Heart right ventricle (tissue), 16 donors: ENCODE data around the gene LOXL1. TPM values are rescaled to one million over a fixed set of nuclear protein-coding genes. Genes with fewer than 3 reads are reported as not detected.

Experiments used
- ATAC-seq, 8 donors: fragments of 200-7000 bp; cut with Tn5 transposase; one replicate each; pipeline ENCODE4 v1.9.1; 2020; ENCODE audit warnings: mild to moderate bottlenecking in 8 of 8, moderate library complexity in 8 of 8, moderate number of reproducible peaks in 1 of 8
- DNase-seq, 2 donors: peaks; one replicate each; pipeline ENCODE4 v3.0.0-alpha.2; 2020
- H3K27ac ChIP-seq, 10 donors: fragments of 200-600 bp; sonication (generic) in 2 of 10; one replicate each; pipeline versions ENCODE4 v1.5.0 to v1.8.0; 2020 to 2022; ENCODE audit warnings: mild to moderate bottlenecking in 3 of 10
- H3K27me3 ChIP-seq, 7 donors: fragments of 200-600 bp; one replicate each; pipeline ENCODE4 v1.8.0; 2021 to 2022; ENCODE audit warnings: mild to moderate bottlenecking in 2 of 7
- H3K36me3 ChIP-seq, 9 donors: fragments of 200-600 bp; sonication (generic) in 1 of 9; one replicate each; pipeline versions ENCODE4 v1.5.0 to v1.8.0; 2020 to 2022; ENCODE audit warnings: mild to moderate bottlenecking in 2 of 9
- H3K4me1 ChIP-seq, 9 donors: fragments of 200-600 bp; sonication (generic) in 1 of 9; one replicate each; pipeline versions ENCODE4 v1.5.0 to v1.8.0; 2020 to 2022; ENCODE audit warnings: mild to moderate bottlenecking in 4 of 9
- H3K4me3 ChIP-seq, 10 donors: fragments of 200-600 bp; sonication (generic) in 2 of 10; one replicate each; pipeline versions ENCODE4 v1.5.0 to v1.8.0; 2020 to 2022; ENCODE audit warnings: mild to moderate bottlenecking in 7 of 10, moderate library complexity in 2 of 10
- H3K9me3 ChIP-seq, 11 donors: fragments of 200-600 bp in 10 of 11; sonication (generic) in 2 of 11; one replicate each; pipeline versions ENCODE4 v1.5.0 to v1.8.0; 2013 to 2022; ENCODE audit warnings: mild to moderate bottlenecking in 2 of 11, control low read depth in 1 of 11, moderate library complexity in 1 of 11
- CTCF ChIP-seq, 9 donors: fragments of 200-600 bp; sonication (generic) in 2 of 9; IDR thresholded peaks; one replicate each; pipeline versions ENCODE4 v1.5.0 to v1.8.0; 2021 to 2022; ENCODE audit warnings: antibody characterized with exemption in 9 of 9, mild to moderate bottlenecking in 5 of 9, moderate library complexity in 1 of 9
- WGBS, 2 donors: extraction: QIAGEN DNeasy Blood & Tissue Kit; methylation state at CpG; one replicate each; pipeline ENCODE4 v1.1.7; 2013; ENCODE audit warnings: inconsistent platforms in 1 of 2; 5-methylcytosine and 5-hydroxymethylcytosine counted together
- intact Hi-C, 10 donors: fragments of 100-400 bp; cut with DNase I; formaldehyde crosslinking; loops; one replicate each; pipeline versions ENCODE4 v1.11.1 to v1.14.2; 2022
- polyA plus RNA-seq, 2 donors: library from polyadenylated mRNA; stranded (reverse); fragments of 200-250 nt; gene quantifications; one replicate each; pipeline ENCODE4 v1.2.3, GENCODE V29; 2013
- total RNA-seq, 10 donors: library from RNA; stranded (reverse); fragmentation: NEBNext Ultra II Directional in 3 of 10; extraction: Animal tissue kit (Norgen Biotek cat#: 25700) in 3 of 10; gene quantifications; one replicate each; pipeline versions ENCODE4 v1.2.1 to v1.2.4, GENCODE V29; 2021 to 2023
- donor health status: Arrhythmogenic right ventricular cardiomyopathy.
- donor health status: ischemic (EF 13 %, LVEDD 7.1; RV severe dilation, severe dysfunction).
- donor health status: healthy with polysubstance abuse.
- donor health status: DM: no; HTN: yes; CAD: no.
- donor health status: DM: no; HTN: no; CAD: no.
- donor health status: ischemic (EF 25% LVEDD 6.9; RV normal size, moderate dysfunction).
- donor health status: ischemic (EF 25% LVEDD 5.7; RV mildly dilated, moderate dysfunction).
- donor health status: healthy.
- donor health status: DM: yes; HTN: yes; CAD: no.
- donor health status: Ischemic cardiomyopathy.
- donor health status: ischemic (EF 35%, LVEDD 5.7; RV mildly dilated, moderate dysfunction).
- donor health status: nonischemic (EF 11% LVEDD 7.7; RV severe dilation, severe dysfunction).
- donor health status: DM: yes; HTN: yes; CAD: no.
- donor health status: PGD.
- donor health status: ischemic (EF 29% LVEDD 5.4; RV normal size, mild dysfunction).
- donor health status: nonischemic (EF 23%, LVEDD 6.1; RV moderate dilation, normal function).

LOXL1 gene
- total and polyA plus RNA-seq, 12 donors = 11.2 to 66.6 (median 27.8) TPM

GRCh38 chr15:73930790-73931281, 4.6 kb downstream of the LOXL1 start:
- WGBS, 2 donors = 77 to 78% methylated on average over 7 of the region's 7 CpGs
- DNase-seq (peak in 1 of 2 donors; percentile 57), ATAC-seq (peak in 3 of 8 donors; percentile 6 to 13 (median 8))
- Histone ChIP-seq H3K27ac (peak overlapping the region in 8 of 10 donors; percentile 3 to 95 (median 64)), H3K4me3 (no peak overlapping the region), H3K4me1 (peaks cover 8 to 88% (median 47%) of the 10 kb centered on the region in 9 donors), H3K27me3 (peaks cover 0 to 33% (median 3%) of the 10 kb centered on the region in 7 donors), H3K9me3 (no peaks in the 10 kb centered on the region), H3K36me3 (no peaks in the 10 kb centered on the region)
- intact Hi-C loops = no loop called here
- no peak for TF ChIP-seq CTCF (IDR thresholded peaks at IDR 0.05)

GRCh38 chr15:73931441-73931840, 5.2 kb downstream of the LOXL1 start:
- Histone ChIP-seq H3K4me1 (peaks cover 6 to 88% (median 46%) of the 10 kb centered on the region in 9 donors), H3K9me3 (no peaks in the 10 kb centered on the region), H3K27me3 (peaks cover 0 to 28% (median 3%) of the 10 kb centered on the region in 7 donors), H3K4me3 (no peak overlapping the region), H3K36me3 (no peaks in the 10 kb centered on the region), H3K27ac (peak overlapping the region in 6 of 10 donors; percentile 3 to 95 (median 71))
- TF ChIP-seq CTCF (IDR thresholded peaks at IDR 0.05) = no peak
- 53 to 71% methylated on average over 2 of the region's 2 CpGs for WGBS, 2 donors
- intact Hi-C loops = no loop called here
- ATAC-seq (no peak), DNase-seq (no peak)

- intact Hi-C loops = no loop called here
- peaks cover 6 to 93% (median 50%) of the 10 kb centered on the region in 9 donors for H3K4me1 ChIP-seq
- peak overlapping the region in 4 of 10 donors; percentile 5 to 95 (median 46) for H3K27ac ChIP-seq
Observed at GRCh38 chr15:73932381-73933191, 6.3 kb downstream of the LOXL1 start.

More at GRCh38 chr15:73932381-73933191, 6.3 kb downstream of the LOXL1 start:
- no peaks in the 10 kb centered on the region for H3K36me3 ChIP-seq
- ATAC-seq (no peak), DNase-seq (no peak)
- no peak for TF ChIP-seq CTCF (IDR thresholded peaks at IDR 0.05)
- H3K9me3 ChIP-seq = no peaks in the 10 kb centered on the region
- WGBS, 2 donors = 57 to 61% methylated on average over 6 of the region's 6 CpGs
- peaks cover 0 to 16% (median 3%) of the 10 kb centered on the region in 7 donors for H3K27me3 ChIP-seq
- H3K4me3 ChIP-seq = no peak overlapping the region
